Esophagus (tissue), 2 donors: ENCODE data around the gene NPLOC4. TPM values are rescaled to one million over a fixed set of nuclear protein-coding genes. Genes with fewer than 3 reads are reported as not detected.

Source experiments
- H3K27ac ChIP-seq, 2 donors: one replicate each; pipeline ENCODE4 v1.5.1; 2013; ENCODE audit warnings: low read depth in 2 of 2, mild to moderate bottlenecking in 2 of 2, inconsistent platforms in 1 of 2, low read length in 1 of 2, moderate library complexity in 1 of 2
- H3K27me3 ChIP-seq, 2 donors: one replicate each; pipeline ENCODE4 v1.6.1; 2013; ENCODE audit warnings: low read length in 2 of 2, control low read depth in 1 of 2, mild to moderate bottlenecking in 1 of 2; ENCODE audit not compliant: insufficient read depth in 2 of 2, control insufficient read depth in 1 of 2
- H3K36me3 ChIP-seq, 2 donors: one replicate each; pipeline ENCODE4 v1.6.1; 2013; ENCODE audit warnings: low read length in 1 of 2; ENCODE audit not compliant: control insufficient read depth in 2 of 2, insufficient read depth in 2 of 2
- H3K4me1 ChIP-seq, 2 donors: one replicate each; pipeline ENCODE4 v1.6.1; 2013; ENCODE audit warnings: low read length in 1 of 2; ENCODE audit not compliant: control insufficient read depth in 2 of 2, insufficient read depth in 2 of 2
- H3K4me3 ChIP-seq, 2 donors: one replicate each; pipeline ENCODE4 v1.5.1; 2013; ENCODE audit warnings: low read length in 2 of 2, mild to moderate bottlenecking in 2 of 2, low read depth in 1 of 2, moderate library complexity in 1 of 2
- H3K9me3 ChIP-seq, 2 donors: one replicate each; pipeline ENCODE4 v1.6.1; 2013; ENCODE audit warnings: mild to moderate bottlenecking in 2 of 2, low read depth in 1 of 2, low read length in 1 of 2, moderate library complexity in 1 of 2; ENCODE audit not compliant: control insufficient read depth in 2 of 2, insufficient read depth in 1 of 2
- WGBS, 2 donors: extraction: QIAGEN DNeasy Blood & Tissue Kit; methylation state at CpG; one replicate each; pipeline ENCODE4 v1.1.7; 2013; 5-methylcytosine and 5-hydroxymethylcytosine counted together
- polyA plus RNA-seq, 2 donors: library from polyadenylated mRNA; stranded (reverse); fragments of 200-250 nt; gene quantifications; one replicate each; pipeline ENCODE4 v1.2.3, GENCODE V29; 2013
- donor health status: healthy with polysubstance abuse.
- donor health status: Bipolar disorder and iron deficiency.

The NPLOC4 gene
- polyA plus RNA-seq, 2 donors = 30.6 to 38.8 TPM

GRCh38 chr17:81509972-81510784, 126.7 kb downstream of the NPLOC4 start:
- Histone ChIP-seq H3K9me3 (no peaks in the 10 kb centered on the region), H3K36me3 (peaks cover 9 to 29% of the 10 kb centered on the region in 2 donors), H3K27ac (peak overlapping the region; percentile 97 to 100), H3K4me1 (no peaks in the 10 kb centered on the region), H3K27me3 (no peaks in the 10 kb centered on the region), H3K4me3 (peak overlapping the region; percentile 77 to 80)
- WGBS, 2 donors = 3 to 5% methylated on average over 22 of the region's 22 CpGs

GRCh38 chr17:81509207-81509971, 127.5 kb downstream of the NPLOC4 start:
- Histone ChIP-seq H3K4me1 (no peaks in the 10 kb centered on the region), H3K4me3 (peak overlapping the region; percentile 77 to 80), H3K27ac (peak overlapping the region; percentile 36 to 82), H3K36me3 (peaks cover 9 to 29% of the 10 kb centered on the region in 2 donors), H3K27me3 (no peaks in the 10 kb centered on the region), H3K9me3 (no peaks in the 10 kb centered on the region)
- WGBS, 2 donors = 16 to 22% methylated on average over 12 of the region's 12 CpGs

- H3K36me3 ChIP-seq = peaks cover 9 to 29% of the 10 kb centered on the region in 2 donors
- peak overlapping the region; percentile 77 to 80 for H3K4me3 ChIP-seq
- H3K4me1 ChIP-seq = no peaks in the 10 kb centered on the region
- H3K9me3 ChIP-seq = no peaks in the 10 kb centered on the region
- H3K27ac ChIP-seq = peak overlapping the region; percentile 36 to 82
- WGBS, 2 donors = 56 to 60% methylated on average over 10 of the region's 10 CpGs
- no peaks in the 10 kb centered on the region for H3K27me3 ChIP-seq
These were observed 128.2 kb downstream of the NPLOC4 start for GRCh38 chr17:81508639-81509206.

Other genes with a start within 250 kb of the NPLOC4 start
- gene BAHCC1, start 241.7 kb downstream of the NPLOC4 start, polyA plus RNA-seq = 1 to 10 TPM; 3.0 to 9.1 TPM
- 1,000 to 10,000 TPM; 1,763 to 5,708 TPM for gene ACTG1, start 124.3 kb downstream of the NPLOC4 start, polyA plus RNA-seq
- gene FSCN2, start 108.7 kb downstream of the NPLOC4 start, polyA plus RNA-seq = 1 to 10 TPM in 1 of 2 donors, under 1 TPM in 1; 0.54 to 2.0 TPM
- 10 to 100 TPM; 17.3 to 27.1 TPM for gene FAAP100, start 84.8 kb downstream of the NPLOC4 start, polyA plus RNA-seq
- gene TSPAN10, start 84 bp upstream of the NPLOC4 start, polyA plus RNA-seq = 1 to 10 TPM in 1 of 2 donors, under 1 TPM in 1; 0.56 to 1.7 TPM
- gene PDE6G, start 19.4 kb upstream of the NPLOC4 start, polyA plus RNA-seq = under 1 TPM; 0.12 to 0.33 TPM
- gene OXLD1, start 29.5 kb upstream of the NPLOC4 start, polyA plus RNA-seq = 10 to 100 TPM; 38.1 to 46.1 TPM
- 10 to 100 TPM; 22.2 to 33.0 TPM for gene CCDC137, start 29.6 kb upstream of the NPLOC4 start, polyA plus RNA-seq
- gene ARL16, start 46.7 kb upstream of the NPLOC4 start, polyA plus RNA-seq = 10 to 100 TPM; 36.2 to 53.9 TPM
- gene HGS, start 46.9 kb upstream of the NPLOC4 start, polyA plus RNA-seq = 100 to 1,000 TPM in 1 of 2 donors, 10 to 100 TPM in 1; 83.6 to 131 TPM
- 100 to 1,000 TPM; 136 to 173 TPM for gene MRPL12, start 66.3 kb upstream of the NPLOC4 start, polyA plus RNA-seq
- 10 to 100 TPM; 40.5 to 42.4 TPM for gene SLC25A10, start 75.2 kb upstream of the NPLOC4 start, polyA plus RNA-seq
- gene GCGR, start 167.0 kb upstream of the NPLOC4 start, polyA plus RNA-seq = under 1 TPM; 0.11 to 0.14 TPM
- 10 to 100 TPM; 24.7 to 32.3 TPM for gene MCRIP1, start 196.2 kb upstream of the NPLOC4 start, polyA plus RNA-seq
- gene PPP1R27, start 197.9 kb upstream of the NPLOC4 start, polyA plus RNA-seq = under 1 TPM; 0.25 to 0.98 TPM
- 100 to 1,000 TPM; 582 to 595 TPM for gene P4HB, start 223.4 kb upstream of the NPLOC4 start, polyA plus RNA-seq
- gene ARHGDIA, start 234.2 kb upstream of the NPLOC4 start, polyA plus RNA-seq = 100 to 1,000 TPM; 201 to 209 TPM